Measurements from ENCODE around the gene COX19.
"Not testable (repeated sequence)": the region's sequence is repeated elsewhere in the genome, so short reads cannot be mapped to it uniquely, and the experiment has no call there.

Gene COX19

GRCh38 chr7:1011297-1012003 lies 36.1 kb upstream of the COX19 start:
- in situ Hi-C loops (cut with MboI; ENCODE audit: low sequenced_read_pairs): no loop called here

- in situ Hi-C loops (cut with MboI; ENCODE audit: low sequenced_read_pairs): no loop called here
Measured at GRCh38 chr7:1010226-1010625, 34.9 kb upstream of the COX19 start.

- in situ Hi-C loops (cut with MboI; ENCODE audit: low sequenced_read_pairs): no loop called here
Measured at GRCh38 chr7:1009747-1010146, 34.4 kb upstream of the COX19 start.

- in situ Hi-C loops (cut with MboI; ENCODE audit: low sequenced_read_pairs): no loop called here
Measured at GRCh38 chr7:1008733-1009363, 33.5 kb upstream of the COX19 start.

GRCh38 chr7:1007901-1008300 lies 32.6 kb upstream of the COX19 start:
- in situ Hi-C loops (cut with MboI; ENCODE audit: low sequenced_read_pairs): no loop called here

GRCh38 chr7:1005303-1005702 lies 30.0 kb upstream of the COX19 start:
- in situ Hi-C loops (cut with MboI; ENCODE audit: low sequenced_read_pairs): no loop called here

GRCh38 chr7:1004018-1004852 lies 28.9 kb upstream of the COX19 start:
- in situ Hi-C loops (cut with MboI; ENCODE audit: low sequenced_read_pairs): no loop called here

GRCh38 chr7:1002445-1002844 lies 27.1 kb upstream of the COX19 start:
- in situ Hi-C loops (cut with MboI; ENCODE audit: low sequenced_read_pairs): not testable (repeated sequence)

- in situ Hi-C loops (cut with MboI; ENCODE audit: low sequenced_read_pairs): not testable (repeated sequence)
Measured at GRCh38 chr7:1002026-1002425, 26.7 kb upstream of the COX19 start.

GRCh38 chr7:1001069-1001770 lies 25.9 kb upstream of the COX19 start:
- in situ Hi-C loops (cut with MboI; ENCODE audit: low sequenced_read_pairs): not testable (repeated sequence)

- in situ Hi-C loops (cut with MboI; ENCODE audit: low sequenced_read_pairs): no loop called here
Measured at GRCh38 chr7:999941-1000935, 24.9 kb upstream of the COX19 start.

GRCh38 chr7:999149-999879 lies 24.0 kb upstream of the COX19 start:
- in situ Hi-C loops (cut with MboI; ENCODE audit: low sequenced_read_pairs): no loop called here

- in situ Hi-C loops (cut with MboI; ENCODE audit: low sequenced_read_pairs): no loop called here
Measured at GRCh38 chr7:997404-998395, 22.4 kb upstream of the COX19 start.

- in situ Hi-C loops (cut with MboI; ENCODE audit: low sequenced_read_pairs): no loop called here
Measured at GRCh38 chr7:996079-996872, 20.9 kb upstream of the COX19 start.

- in situ Hi-C loops (cut with MboI; ENCODE audit: low sequenced_read_pairs): no loop called here
Measured at GRCh38 chr7:995571-995970, 20.2 kb upstream of the COX19 start.

GRCh38 chr7:994592-995308 lies 19.4 kb upstream of the COX19 start:
- in situ Hi-C loops (cut with MboI; ENCODE audit: low sequenced_read_pairs): no loop called here
